H1 (cell line): ENCODE measurements around the gene PRICKLE1. TPM values are rescaled to one million over a fixed set of nuclear protein-coding genes. Genes with fewer than 3 reads are reported as not detected.

ENCODE experiments used
- CTCF ChIA-PET: fragments of 300-600 bp; sonication (Branson Sonifier 250); formaldehyde crosslinking; loops from one replicate; lab custom pipeline; 2021; ENCODE audit not compliant: partially characterized antibody; lab: Charles Lee
- POLR2A ChIA-PET: fragments of 300-600 bp; sonication (Branson Sonifier 250); formaldehyde crosslinking; loops from one replicate; lab custom pipeline; 2021; ENCODE audit warnings: inconsistent platforms; ENCODE audit not compliant: partially characterized antibody; lab: Charles Lee
- DNase-seq, 2 experiments: peaks; one replicate each; pipeline versions ENCODE4 v3.0.0 to v3.0.0-alpha.2; 2010 to 2022; ENCODE audit warnings: low spot score in 2 of 2, low read depth in 1 of 2, mixed read lengths in 1 of 2
- FAIRE-seq: peaks from 2 replicates; lab custom pipeline; 2011; peaks lifted over from hg19 to GRCh38; lab: Jason Lieb, UNC
- H2AFZ ChIP-seq: 2 replicates; pipeline ENCODE4 v1.8.1; 2012; ENCODE audit warnings: low read length, inconsistent platforms
- H2AK5ac ChIP-seq: 2 replicates; pipeline ENCODE4 v1.6.1; 2013; ENCODE audit warnings: low read depth, low read length
- H2BK120ac ChIP-seq: replicated peaks from 2 replicates; pipeline ENCODE3; 2013; ENCODE audit warnings: low read depth, low read length, inconsistent platforms
- H2BK12ac ChIP-seq: 2 replicates; pipeline ENCODE4 v1.6.1; 2013; ENCODE audit warnings: low read depth, low read length
- H2BK15ac ChIP-seq: 2 replicates; pipeline ENCODE4 v1.6.1; 2013; ENCODE audit warnings: low read length
- H2BK20ac ChIP-seq: 2 replicates; pipeline ENCODE4 v1.6.1; 2013; ENCODE audit warnings: low read length
- H2BK5ac ChIP-seq: 2 replicates; pipeline ENCODE4 v1.6.1; 2013; ENCODE audit warnings: low read depth, low read length
- H3K14ac ChIP-seq: 2 replicates; pipeline ENCODE4 v1.6.1; 2013; ENCODE audit warnings: inconsistent platforms; ENCODE audit not compliant: insufficient read length
- H3K18ac ChIP-seq: 2 replicates; pipeline ENCODE4 v1.6.1; 2013; ENCODE audit warnings: low read length; ENCODE audit errors: extremely low read depth
- H3K23ac ChIP-seq: 2 replicates; pipeline ENCODE4 v1.6.1; 2013; ENCODE audit warnings: inconsistent platforms; ENCODE audit not compliant: insufficient read length
- H3K23me2 ChIP-seq: 2 replicates; pipeline ENCODE4 v1.6.1; 2013; ENCODE audit warnings: low read depth, low read length
- H3K27ac ChIP-seq: 2 replicates; pipeline ENCODE4 v1.6.1; 2011; ENCODE audit warnings: low read depth, low read length, inconsistent platforms
- H3K27me3 ChIP-seq, 4 experiments: replicated peaks in 1 of 4; 1 replicate in 1 of 4; 2 replicates in 3 of 4; pipeline versions ENCODE4 v1.6.1 to v1.8.1; 2011 to 2013; ENCODE audit warnings: low read length in 3 of 4, mild to moderate bottlenecking in 3 of 4, inconsistent platforms in 2 of 4, mixed read lengths in 2 of 4, moderate library complexity in 1 of 4; ENCODE audit not compliant: control insufficient read depth in 3 of 4, insufficient read depth in 3 of 4; ENCODE audit errors: extremely low read depth in 1 of 4
- H3K36me3 ChIP-seq, 4 experiments: 2 replicates each; pipeline versions ENCODE4 v1.6.1 to v1.8.1; 2011 to 2013; ENCODE audit warnings: mild to moderate bottlenecking in 4 of 4, low read length in 3 of 4, moderate library complexity in 2 of 4, control low read depth in 1 of 4, inconsistent platforms in 1 of 4; ENCODE audit not compliant: insufficient read depth in 4 of 4, control insufficient read depth in 2 of 4
- H3K4ac ChIP-seq: replicated peaks from 2 replicates; pipeline ENCODE3; 2013; ENCODE audit warnings: low read length, low read depth, mixed read lengths, inconsistent platforms; ENCODE audit not compliant: insufficient read length
- H3K4me1 ChIP-seq, 4 experiments: replicated peaks in 1 of 4; 1 replicate in 1 of 4; 2 replicates in 3 of 4; pipeline versions ENCODE4 v1.6.1 to v1.8.1; 2011 to 2013; ENCODE audit warnings: low read length in 3 of 4, inconsistent platforms in 2 of 4, mixed read lengths in 1 of 4; ENCODE audit not compliant: insufficient read depth in 4 of 4, control insufficient read depth in 3 of 4
- H3K4me2 ChIP-seq, 2 experiments: 2 replicates each; pipeline versions ENCODE4 v1.6.1 to v1.8.1; 2011 to 2013; ENCODE audit warnings: low read depth in 2 of 2, low read length in 2 of 2, control low read depth in 1 of 2, inconsistent platforms in 1 of 2, mild to moderate bottlenecking in 1 of 2; ENCODE audit not compliant: insufficient read depth in 1 of 2
- H3K4me3 ChIP-seq, 4 experiments: fragments of 200-600, 300-600 bp in 1 of 4; sonication (generic), shearing (Covaris generic), sonication (Bioruptor Twin) in 1 of 4; 2 replicates each; pipeline versions ENCODE4 v1.5.1 to v1.8.1; 2011 to 2016; ENCODE audit warnings: low read length in 4 of 4, low read depth in 3 of 4, control low read depth in 2 of 4, inconsistent platforms in 2 of 4, mild to moderate bottlenecking in 2 of 4, mixed read lengths in 1 of 4, moderate library complexity in 1 of 4; ENCODE audit not compliant: insufficient read depth in 2 of 4; ENCODE audit errors: extremely low read depth in 1 of 4
- H3K56ac ChIP-seq: replicated peaks from 2 replicates; pipeline ENCODE3; 2013; ENCODE audit warnings: low read depth, mild to moderate bottlenecking, mixed read lengths, low read length, inconsistent platforms; ENCODE audit not compliant: insufficient read length
- H3K79me1 ChIP-seq: 2 replicates; pipeline ENCODE4 v1.6.1; 2013; ENCODE audit warnings: low read depth, low read length, control low read depth
- H3K79me2 ChIP-seq, 2 experiments: 2 replicates each; pipeline versions ENCODE4 v1.6.1 to v1.8.1; 2012 to 2013; ENCODE audit warnings: low read length in 2 of 2, mild to moderate bottlenecking in 2 of 2, inconsistent platforms in 1 of 2; ENCODE audit not compliant: insufficient read depth in 2 of 2, control insufficient read depth in 1 of 2
- H3K9ac ChIP-seq, 4 experiments: replicated peaks in 1 of 4; 1 replicate in 1 of 4; 2 replicates in 3 of 4; pipeline versions ENCODE4 v1.6.1 to v1.8.1; 2011 to 2013; ENCODE audit warnings: low read depth in 3 of 4, low read length in 3 of 4, control low read depth in 2 of 4, mild to moderate bottlenecking in 2 of 4, moderate library complexity in 2 of 4, inconsistent platforms in 1 of 4; ENCODE audit errors: extremely low read depth in 1 of 4
- H3K9me3 ChIP-seq, 2 experiments: 2 replicates each; pipeline versions ENCODE4 v1.6.1 to v1.8.1; 2012 to 2013; ENCODE audit warnings: mild to moderate bottlenecking in 2 of 2, moderate library complexity in 2 of 2, control low read depth in 1 of 2, inconsistent platforms in 1 of 2, low read depth in 1 of 2, low read length in 1 of 2, mixed read lengths in 1 of 2; ENCODE audit not compliant: insufficient read depth in 2 of 2
- H4K20me1 ChIP-seq, 2 experiments: replicated peaks in 1 of 2; 2 replicates each; pipeline versions ENCODE3 to v1.8.1; 2011 to 2013; ENCODE audit warnings: inconsistent platforms in 2 of 2, low read length in 2 of 2, mild to moderate bottlenecking in 1 of 2; ENCODE audit not compliant: insufficient read depth in 2 of 2, control insufficient read depth in 1 of 2
- H4K5ac ChIP-seq: 2 replicates; pipeline ENCODE4 v1.6.1; 2013; ENCODE audit warnings: low read length, low read depth, mixed read lengths, inconsistent platforms; ENCODE audit not compliant: insufficient read length
- H4K8ac ChIP-seq: 2 replicates; pipeline ENCODE4 v1.8.0; 2013; ENCODE audit warnings: mild to moderate bottlenecking, moderate library complexity, low read length, inconsistent platforms; ENCODE audit not compliant: insufficient read depth; ENCODE audit errors: extremely low read depth
- H4K91ac ChIP-seq: replicated peaks from 2 replicates; pipeline ENCODE3; 2013; ENCODE audit warnings: low read length, mixed read lengths, inconsistent platforms; ENCODE audit not compliant: insufficient read length
- RAD21 ChIP-seq, 2 experiments: IDR thresholded peaks in 1 of 2; conservative IDR thresholded peaks in 1 of 2; 2 replicates each; pipeline ENCODE4 v1.6.1; 2011; ENCODE audit warnings: low read depth in 2 of 2, low read length in 2 of 2, improper control_type of control experiment in 1 of 2, inconsistent platforms in 1 of 2, mild to moderate bottlenecking in 1 of 2, moderate library complexity in 1 of 2
- TCF12 ChIP-seq: IDR thresholded peaks from 2 replicates; pipeline ENCODE4 v1.6.1; 2011; ENCODE audit warnings: low read depth, mild to moderate bottlenecking, low read length
- WGBS, 2 experiments: shearing (Covaris generic) in 1 of 2; methylation state at CpG; one replicate each; pipeline versions ENCODE4 v1.1.6 to v1.1.7; 2013 to 2015; ENCODE audit warnings: low lambda C conversion rate in 2 of 2, mixed read lengths in 2 of 2, inconsistent platforms in 1 of 2, low coverage in 1 of 2, missing lambda C conversion rate in 1 of 2; ENCODE audit not compliant: insufficient replicate concordance in 2 of 2, insufficient coverage in 1 of 2, insufficient read length in 1 of 2; ENCODE audit errors: extremely low coverage in 1 of 2, missing lambda C conversion rate in 1 of 2; 5-methylcytosine and 5-hydroxymethylcytosine counted together
- polyA plus RNA-seq, 7 experiments: library from polyadenylated mRNA; depleted of rRNA in 3 of 7; stranded (reverse) in 5 of 7; unstranded in 2 of 7; fragments of >200 nt in 5 of 7; fragments of 200-250 nt in 2 of 7; gene quantifications; 1 replicate in 5 of 7; 2 replicates in 1 of 7; 4 replicates in 1 of 7; pipeline versions ENCODE4 v1.2.1 to v1.2.3, GENCODE V29; 2011 to 2013; ENCODE audit warnings: missing spikeins in 2 of 7, mixed read lengths in 2 of 7
- total RNA-seq: library from RNA; stranded (reverse); fragmentation: NEBNext Ultra II Directional; extraction: Animal tissue kit (Norgen Biotek cat#: 25700); gene quantifications from 2 replicates; pipeline ENCODE4 v1.2.1, GENCODE V29; 2021

Gene PRICKLE1
- total and polyA plus RNA-seq, 2 of the 8 experiments (the other 6 are each of a cell fraction or from before 2014, with no cell fraction given): 14.0 to 22.4 TPM

DNA sequence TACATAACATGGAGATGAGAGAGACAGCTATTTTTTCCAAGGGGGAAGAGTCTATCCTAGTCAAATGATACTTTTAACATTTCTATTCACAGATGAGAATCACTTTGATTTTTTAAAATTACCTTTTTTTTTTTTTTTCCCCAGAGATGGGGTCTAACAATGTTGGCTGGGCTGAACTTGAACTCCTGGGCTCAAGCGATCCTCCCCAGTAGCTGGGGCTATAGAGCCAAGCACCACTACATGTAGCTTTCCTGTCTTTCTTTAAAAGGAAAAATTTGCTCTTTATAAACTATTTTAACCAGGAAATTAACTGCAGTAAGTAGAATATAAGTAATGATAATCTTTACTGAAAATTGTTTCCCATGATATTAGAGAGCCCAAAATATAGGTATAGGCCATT, 3.3 kb downstream of the PRICKLE1 start:
- Histone ChIP-seq H3K27me3 (peaks cover 2 to 39% (median 30%) of the 10 kb centered on the region in 4 experiments), H3K56ac (no peak overlapping the region)
- WGBS, 2 experiments: 100% methylated on average over 1 of the region's 1 CpG; no CpG with 5 or more reads in 1 of the 2 experiments

More for the DNA sequence above, 3.3 kb downstream of the PRICKLE1 start:
- Histone ChIP-seq H3K27ac (no peak overlapping the region), H4K8ac (no peak overlapping the region), H3K14ac (no peak overlapping the region), H3K4me3 (no peak overlapping the region), H2BK15ac (no peak overlapping the region), H4K91ac (no peak overlapping the region), H2BK5ac (no peak overlapping the region), H3K9me3 (no peaks in the 10 kb centered on the region), H3K18ac (no peak overlapping the region), H3K79me1 (no peaks in the 10 kb centered on the region), H2BK120ac (no peak overlapping the region), H2BK12ac (no peak overlapping the region), H3K9ac (no peak overlapping the region), H3K4ac (no peak overlapping the region), H3K36me3 (no peaks in the 10 kb centered on the region), H3K79me2 (no peaks in the 10 kb centered on the region), H3K23me2 (peaks cover 6% of the 10 kb centered on the region), H2AK5ac (no peak overlapping the region), H4K20me1 (peaks cover 0 to 1% of the 10 kb centered on the region in 2 experiments), H3K4me2 (no peak overlapping the region), H2BK20ac (no peak overlapping the region), H3K4me1 (peaks cover 0 to 5% (median 3%) of the 10 kb centered on the region in 4 experiments; a peak in 3 of 7 replicates), H2AFZ (no peak overlapping the region), H4K5ac (no peak overlapping the region), H3K23ac (no peak overlapping the region)
- DNase-seq (no peak), FAIRE-seq (no peak)
- POLR2A ChIA-PET: no interaction called here
- peak; percentile 7 to 35; a peak in 3 of 4 replicates for TF ChIP-seq RAD21 (IDR thresholded peaks at IDR 0.05 in 1 of 2, conservative IDR thresholded peaks at IDR 0.05 in 1 of 2; ENCODE audit: low read depth in 2 of 2, low read length in 2 of 2)
- no peak for TF ChIP-seq TCF12
- CTCF ChIA-PET: interaction anchor here (1.6 to 3.6 kb wide), 2 partner anchors 101 to 104 kb away, joined by 3 to 9 read pairs; no protein-coding TSS in a partner anchor
